IMR-90 (cell line): Measurements from ENCODE around the gene CNNM2.
A peak's percentile ranks its signal among the peaks of the same experiment; 100 is the strongest.

Experiments
- BHLHE40 ChIP-seq: fragments of 150-350 bp; IDR thresholded peaks from 2 replicates; pipeline ENCODE4 v1.6.1; 2016; ENCODE audit warnings: mild to moderate bottlenecking, low read depth, low read length
- CHD1 ChIP-seq: IDR thresholded peaks from 2 replicates; pipeline ENCODE4 v1.6.1; 2012; ENCODE audit warnings: low read depth, low read length, improper control_type of control experiment
- MAFK ChIP-seq: IDR thresholded peaks from 2 replicates; pipeline ENCODE4 v1.6.1; 2012; ENCODE audit warnings: low read depth, low read length, improper control_type of control experiment
- MAZ ChIP-seq: IDR thresholded peaks from 2 replicates; pipeline ENCODE4 v1.6.1; 2012; ENCODE audit warnings: low read depth, mild to moderate bottlenecking, low read length, improper control_type of control experiment, moderate library complexity, borderline replicate concordance
- POLR2A ChIP-seq: IDR thresholded peaks from 2 replicates; pipeline ENCODE4 v1.6.1; 2012; ENCODE audit warnings: mild to moderate bottlenecking, low read depth, low read length
- RAD21 ChIP-seq: IDR thresholded peaks from 2 replicates; pipeline ENCODE4 v1.6.1; 2012; ENCODE audit warnings: low read length, improper control_type of control experiment
- SMC3 ChIP-seq: fragments of 150-350 bp; IDR thresholded peaks from 2 replicates; pipeline ENCODE4 v1.6.1; 2016; ENCODE audit warnings: low read depth, mild to moderate bottlenecking, antibody characterized with exemption, low read length, moderate library complexity
- TF ChIP-seq, protein P1 (sequence below): conservative IDR thresholded peaks from 2 replicates; pipeline ENCODE4 v1.5.1; 2012; ENCODE audit warnings: mild to moderate bottlenecking, low read depth, low read length, improper control_type of control experiment
- TF ChIP-seq, protein P2 (sequence below): fragments of 150-350 bp; IDR thresholded peaks from 2 replicates; pipeline ENCODE4 v1.6.1; 2017; ENCODE audit warnings: mild to moderate bottlenecking, antibody characterized with exemption, low read length, low read depth

DNA sequence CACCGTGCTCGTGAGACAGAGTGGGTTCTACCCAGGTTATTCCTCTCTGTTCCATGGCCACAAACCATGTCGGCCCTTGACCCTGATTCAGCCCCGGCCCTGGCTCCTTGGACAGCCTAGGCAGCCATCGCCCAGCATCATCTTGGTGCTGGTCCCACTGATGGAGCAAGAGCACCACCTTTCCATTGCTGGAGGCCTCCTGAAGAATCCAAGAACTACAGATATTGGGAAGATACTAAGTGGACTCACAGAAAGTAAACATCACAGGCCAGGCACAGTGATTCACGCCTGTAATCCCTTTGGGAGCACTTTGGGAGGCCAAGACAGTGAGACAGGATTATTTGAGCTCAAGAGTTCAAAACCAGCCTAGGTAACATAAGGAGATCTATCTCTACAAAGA is 149.9 kb downstream of the CNNM2 start:
- TF ChIP-seq, protein P1, sequence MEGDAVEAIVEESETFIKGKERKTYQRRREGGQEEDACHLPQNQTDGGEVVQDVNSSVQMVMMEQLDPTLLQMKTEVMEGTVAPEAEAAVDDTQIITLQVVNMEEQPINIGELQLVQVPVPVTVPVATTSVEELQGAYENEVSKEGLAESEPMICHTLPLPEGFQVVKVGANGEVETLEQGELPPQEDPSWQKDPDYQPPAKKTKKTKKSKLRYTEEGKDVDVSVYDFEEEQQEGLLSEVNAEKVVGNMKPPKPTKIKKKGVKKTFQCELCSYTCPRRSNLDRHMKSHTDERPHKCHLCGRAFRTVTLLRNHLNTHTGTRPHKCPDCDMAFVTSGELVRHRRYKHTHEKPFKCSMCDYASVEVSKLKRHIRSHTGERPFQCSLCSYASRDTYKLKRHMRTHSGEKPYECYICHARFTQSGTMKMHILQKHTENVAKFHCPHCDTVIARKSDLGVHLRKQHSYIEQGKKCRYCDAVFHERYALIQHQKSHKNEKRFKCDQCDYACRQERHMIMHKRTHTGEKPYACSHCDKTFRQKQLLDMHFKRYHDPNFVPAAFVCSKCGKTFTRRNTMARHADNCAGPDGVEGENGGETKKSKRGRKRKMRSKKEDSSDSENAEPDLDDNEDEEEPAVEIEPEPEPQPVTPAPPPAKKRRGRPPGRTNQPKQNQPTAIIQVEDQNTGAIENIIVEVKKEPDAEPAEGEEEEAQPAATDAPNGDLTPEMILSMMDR: peak; percentile 37
- TF ChIP-seq POLR2A (no peak), MAFK (no peak), RAD21 (peak; percentile 46), BHLHE40 (no peak), CHD1 (no peak), MAZ (no peak), SMC3 (peak; percentile 42)
- TF ChIP-seq, protein P2, sequence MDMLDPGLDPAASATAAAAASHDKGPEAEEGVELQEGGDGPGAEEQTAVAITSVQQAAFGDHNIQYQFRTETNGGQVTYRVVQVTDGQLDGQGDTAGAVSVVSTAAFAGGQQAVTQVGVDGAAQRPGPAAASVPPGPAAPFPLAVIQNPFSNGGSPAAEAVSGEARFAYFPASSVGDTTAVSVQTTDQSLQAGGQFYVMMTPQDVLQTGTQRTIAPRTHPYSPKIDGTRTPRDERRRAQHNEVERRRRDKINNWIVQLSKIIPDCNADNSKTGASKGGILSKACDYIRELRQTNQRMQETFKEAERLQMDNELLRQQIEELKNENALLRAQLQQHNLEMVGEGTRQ: no peak
